ENCODE results near the gene GABBR2.

Gene GABBR2

DNA sequence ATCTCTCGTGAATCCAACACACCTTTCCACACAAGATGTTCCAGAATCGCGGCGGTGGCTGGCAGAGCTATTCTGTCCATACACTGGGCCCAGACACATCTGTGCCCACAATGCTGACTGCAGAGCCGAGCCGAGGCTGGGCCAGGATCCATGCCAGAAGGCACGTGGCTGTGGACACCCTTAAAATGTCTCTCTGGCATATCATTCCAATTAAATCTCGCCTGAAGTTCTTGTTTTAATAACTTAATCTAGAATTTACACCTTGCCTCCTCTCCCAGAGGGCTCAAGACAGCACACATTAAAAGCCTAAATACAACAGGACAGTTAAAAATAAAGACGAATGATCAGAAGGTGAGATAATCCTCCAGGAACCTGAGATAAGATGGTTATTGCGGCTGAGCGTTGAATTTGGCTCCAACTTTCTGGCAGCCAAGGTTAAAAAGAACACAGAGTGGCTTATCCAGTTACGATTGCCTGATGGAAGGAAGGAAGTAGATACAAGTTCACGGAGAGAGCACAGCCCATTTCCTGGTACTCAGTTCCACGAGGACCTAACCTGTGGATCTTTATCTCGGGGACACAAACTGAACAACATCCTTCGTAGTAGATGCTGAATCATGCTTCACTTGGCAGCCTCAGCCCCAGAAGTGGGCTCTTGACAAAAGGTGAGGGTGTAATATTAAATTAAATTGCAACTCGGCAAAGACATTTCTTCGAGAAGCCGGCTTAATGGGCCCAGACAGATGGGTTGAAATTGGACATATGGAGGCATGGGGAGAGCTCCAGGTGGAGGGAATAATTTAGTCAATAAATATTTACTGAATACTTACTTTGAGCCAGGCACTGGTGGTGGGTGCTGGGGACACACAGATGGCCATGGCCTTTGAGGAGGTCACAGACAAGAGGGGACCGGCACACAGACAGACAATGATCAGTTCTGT lies 367.3 kb downstream of the GABBR2 start:
- DNase-seq (ENCODE audit: low spot score), result no peak

DNA sequence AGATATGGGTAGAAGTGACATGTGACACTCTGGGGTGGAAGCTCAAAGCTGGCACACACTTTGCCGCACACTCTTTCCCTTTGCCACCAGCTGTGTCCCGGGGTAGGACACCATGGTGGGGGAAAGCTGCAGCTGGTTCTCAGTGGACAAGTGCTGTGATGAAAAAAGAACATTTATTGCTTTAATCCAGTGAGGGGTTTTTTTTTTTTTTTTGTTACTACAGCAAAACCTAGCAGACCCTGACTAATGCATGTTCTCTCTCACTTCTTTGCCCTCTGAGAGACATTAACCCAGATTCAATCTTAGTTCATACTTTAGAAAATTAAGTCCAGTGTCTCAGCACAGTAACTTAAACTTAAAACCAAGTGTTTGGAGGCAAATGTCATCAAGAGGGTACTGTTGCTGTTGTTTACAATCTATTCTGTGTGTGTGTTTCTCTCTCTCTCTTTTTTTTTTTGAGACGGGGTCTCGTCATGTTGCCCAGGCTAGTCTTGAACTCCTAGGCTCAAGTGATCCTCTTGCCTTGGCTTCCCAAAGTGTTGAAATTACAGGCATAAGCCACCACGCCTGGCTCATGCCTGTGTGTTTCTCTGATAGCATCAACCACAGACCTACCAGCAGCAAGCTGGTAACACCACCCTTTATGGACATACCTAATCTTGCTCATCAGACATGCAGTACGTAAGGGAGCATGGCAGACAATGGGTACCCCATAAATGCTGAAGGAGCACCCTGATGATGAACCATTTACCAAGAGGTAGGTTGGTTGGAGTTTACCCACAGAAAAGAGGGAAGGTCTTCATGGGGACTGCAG lies 368.5 kb downstream of the GABBR2 start:
- no peak for DNase-seq (ENCODE audit: low spot score)

DNA sequence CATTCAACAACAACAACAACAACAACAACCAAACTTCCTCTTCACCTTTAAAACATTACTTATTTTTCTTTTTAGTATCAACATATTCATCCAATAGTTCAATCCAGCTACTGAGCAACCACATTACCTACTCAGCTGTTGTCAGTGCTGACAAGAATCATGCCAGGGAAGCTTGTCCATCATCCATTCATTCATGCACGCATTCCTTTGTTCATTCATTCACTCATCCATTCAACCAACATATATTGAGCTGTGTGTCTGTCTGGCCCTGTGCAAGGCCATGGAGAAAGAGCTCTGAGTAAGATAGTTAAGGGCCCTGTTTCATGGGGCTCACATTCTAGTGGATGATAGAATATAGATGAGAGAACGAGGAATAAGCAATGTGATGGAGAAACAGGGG lies 373.1 kb downstream of the GABBR2 start:
- no peak for DNase-seq (ENCODE audit: low spot score)

DNA sequence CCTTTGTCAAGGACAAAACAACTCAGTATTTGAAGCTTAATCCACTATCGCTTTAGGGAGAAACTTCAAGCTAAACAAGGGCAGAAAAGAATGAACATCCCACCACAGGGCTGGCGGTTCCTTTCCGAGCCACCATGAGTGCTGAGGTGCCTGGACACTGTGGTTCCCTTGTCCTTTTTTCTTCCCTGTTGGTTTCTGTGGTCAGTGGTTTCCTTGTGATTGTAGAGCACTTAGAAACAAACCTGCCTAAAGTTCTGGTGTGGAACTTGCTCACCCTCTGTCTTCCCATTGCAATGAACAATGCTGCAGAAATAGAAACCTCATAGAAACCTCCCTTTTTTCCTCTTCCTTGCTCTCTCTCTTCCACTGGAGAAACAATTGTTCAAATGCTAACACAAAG lies 373.9 kb downstream of the GABBR2 start:
- DNase-seq (ENCODE audit: low spot score), result no peak

DNA sequence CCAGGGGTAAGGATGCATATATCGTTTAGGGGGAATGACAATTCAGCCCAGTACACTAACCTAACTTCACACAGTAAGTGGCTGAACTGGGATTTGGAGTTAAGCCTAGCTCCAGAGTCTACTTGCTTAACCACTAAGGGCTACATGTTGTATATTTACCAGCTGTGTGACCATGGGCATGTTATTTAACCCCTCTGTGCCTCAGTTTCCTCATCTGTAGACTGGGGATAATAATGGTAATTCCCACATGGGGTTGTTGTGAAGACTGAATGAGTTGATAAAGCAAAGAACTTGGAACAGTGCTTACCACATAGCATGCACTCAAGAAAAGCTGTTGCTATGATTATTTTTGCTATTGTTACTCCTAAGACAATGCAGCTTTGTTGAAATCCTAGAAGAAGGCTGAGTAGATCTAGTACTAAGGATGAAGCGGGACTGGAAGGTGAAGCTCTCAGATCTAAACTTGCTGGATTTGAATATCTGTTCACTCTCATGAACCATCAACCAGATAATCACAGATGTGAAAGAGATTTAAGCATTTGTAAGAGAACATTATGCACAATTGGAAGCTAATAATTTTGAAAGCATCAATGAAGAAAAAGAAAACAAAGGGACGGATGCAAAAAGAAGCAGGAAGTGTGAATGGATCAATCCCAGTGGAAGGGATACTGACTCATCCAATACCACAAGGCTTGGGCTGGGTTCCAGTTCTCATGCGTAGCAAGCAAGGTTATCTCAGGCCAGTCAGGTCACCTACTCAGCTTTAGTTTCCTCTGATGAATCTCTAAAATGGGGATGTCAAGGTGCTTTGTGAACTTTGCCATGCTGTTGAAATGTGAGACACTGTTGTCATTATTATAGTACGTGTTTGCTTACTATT lies 374.8 kb downstream of the GABBR2 start:
- DNase-seq (ENCODE audit: low spot score), result no peak

DNA sequence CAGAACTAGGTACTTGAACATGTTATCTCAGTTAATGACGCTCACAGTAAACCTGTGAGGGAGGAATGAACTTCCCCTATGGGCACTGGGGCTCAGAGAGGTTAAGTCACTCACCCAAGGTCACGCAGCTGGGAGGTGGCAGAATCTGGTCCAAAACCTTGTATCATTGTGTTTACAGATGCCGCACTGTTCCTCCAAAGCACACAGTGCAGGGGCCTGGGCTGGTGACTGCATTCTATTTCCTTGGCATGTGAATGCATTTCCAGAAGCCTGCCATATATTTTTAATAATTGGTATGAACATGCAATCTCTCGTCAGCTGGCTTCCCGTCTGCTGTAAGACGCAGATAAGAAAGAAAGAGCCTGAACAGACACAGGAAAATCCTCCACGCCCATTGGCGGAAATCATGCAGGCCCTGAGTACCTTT lies 376.3 kb downstream of the GABBR2 start:
- DNase-seq (ENCODE audit: low spot score), result no peak

DNA sequence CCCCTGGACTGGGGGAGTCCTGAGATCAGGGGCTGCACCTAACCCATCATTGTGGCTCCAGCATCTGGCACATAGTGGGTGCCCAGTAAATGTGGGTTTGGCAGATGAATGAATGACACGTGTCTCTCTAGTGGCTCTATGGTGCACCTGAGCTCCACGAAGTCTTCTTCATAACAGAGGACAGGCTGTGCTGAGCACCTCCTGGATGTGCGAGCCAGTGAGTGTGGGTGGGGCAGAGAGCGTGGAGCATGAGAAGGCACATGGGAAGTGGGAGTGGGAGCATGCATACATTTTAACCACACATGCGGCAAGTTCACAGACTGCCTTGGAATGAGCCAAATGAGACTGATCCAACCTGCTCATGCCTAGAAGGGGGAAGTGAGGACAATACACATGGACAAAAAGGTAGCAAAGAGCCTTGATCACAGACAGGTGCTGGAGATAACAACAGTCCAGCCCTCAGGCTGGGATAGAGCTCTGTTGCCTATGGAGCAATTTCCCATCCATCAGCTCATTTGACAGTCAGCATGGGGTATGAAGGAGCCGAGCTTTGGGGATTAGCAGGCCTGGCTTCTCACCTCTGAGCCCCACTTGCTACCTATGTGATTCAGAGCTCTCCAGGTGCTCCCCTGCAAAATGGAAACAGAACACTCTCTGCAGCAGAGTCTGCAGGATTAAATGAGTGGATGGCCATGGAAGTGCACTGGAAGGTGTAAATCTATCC lies 377.0 kb downstream of the GABBR2 start:
- no peak for DNase-seq (ENCODE audit: low spot score)

DNA sequence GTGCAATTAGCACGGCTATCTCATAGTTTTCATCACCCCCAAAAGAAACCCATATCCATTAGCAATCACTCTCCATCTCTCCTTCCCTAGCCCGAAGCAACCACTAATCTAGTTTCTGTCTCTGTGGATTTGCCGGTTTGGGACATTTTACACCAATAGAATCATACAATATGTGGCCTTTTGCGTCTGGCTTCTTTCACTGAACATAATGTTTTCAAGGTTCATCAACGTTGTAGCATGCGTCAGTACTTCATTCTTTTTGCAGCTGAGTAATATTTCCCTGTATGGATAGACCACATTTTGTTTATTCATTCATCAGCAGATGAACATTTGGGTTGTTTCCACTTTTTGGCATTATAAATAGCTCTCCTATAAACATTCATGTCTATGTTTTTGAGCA lies 377.9 kb downstream of the GABBR2 start:
- no peak for DNase-seq (ENCODE audit: low spot score)

DNA sequence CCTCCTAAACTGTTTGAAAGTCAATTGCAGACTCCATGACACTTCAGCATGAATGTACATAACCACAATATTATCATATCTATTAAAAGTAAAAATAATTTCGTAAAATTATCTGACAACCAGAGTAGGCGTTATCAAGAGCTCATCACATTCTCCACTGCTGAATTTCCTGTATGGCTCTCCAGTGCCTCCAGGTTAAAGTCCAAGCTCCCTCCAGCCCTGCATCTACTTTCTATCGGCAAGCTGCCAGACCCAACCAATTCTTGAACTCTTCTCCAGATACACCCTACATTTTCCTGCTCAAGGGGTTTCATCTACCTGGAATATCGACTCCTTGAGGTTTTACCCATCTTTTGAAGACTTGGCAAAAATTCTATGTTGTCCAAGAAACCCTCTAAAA lies 378.8 kb downstream of the GABBR2 start:
- DNase-seq (ENCODE audit: low spot score), result no peak

DNA sequence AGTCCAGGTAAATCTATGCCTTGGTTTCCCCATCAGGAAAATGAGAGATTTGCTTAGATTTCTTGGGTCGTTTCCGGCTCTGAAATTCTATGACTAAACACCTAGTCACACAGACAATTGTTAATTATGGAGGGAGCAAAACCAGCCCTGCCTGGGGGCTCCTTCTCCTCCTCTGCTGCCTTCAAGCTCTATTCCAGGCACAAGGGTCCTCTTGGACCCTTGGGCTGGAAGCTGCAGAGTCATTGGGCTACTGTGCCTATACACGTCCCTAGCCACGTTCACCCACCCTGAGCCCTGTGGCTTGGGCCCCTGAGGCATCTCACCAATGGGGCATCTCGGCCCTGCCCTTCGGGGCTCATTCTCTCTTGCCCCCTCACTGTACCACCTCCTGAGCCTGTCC lies 379.5 kb downstream of the GABBR2 start:
- no peak for DNase-seq (ENCODE audit: low spot score)

DNA sequence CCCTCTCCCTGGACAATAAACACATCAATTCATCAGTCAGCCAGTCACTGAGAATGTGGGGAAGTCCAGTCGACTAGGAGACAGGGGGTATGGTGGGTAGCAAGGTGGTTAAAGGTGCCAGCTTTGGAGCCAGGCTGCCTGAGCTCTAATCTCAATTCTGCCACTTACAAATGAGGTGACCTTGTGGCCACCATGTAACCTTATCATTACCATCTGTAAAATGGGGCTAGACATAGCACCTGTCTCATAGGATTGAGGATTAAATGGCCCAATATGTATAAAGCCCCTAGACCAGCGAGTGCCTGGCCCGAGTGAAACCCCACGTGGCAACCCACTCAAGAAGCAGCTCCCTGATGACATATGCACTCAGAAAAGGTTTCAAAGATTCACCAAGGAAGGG lies 380.0 kb downstream of the GABBR2 start:
- no peak for DNase-seq (ENCODE audit: low spot score)

DNA sequence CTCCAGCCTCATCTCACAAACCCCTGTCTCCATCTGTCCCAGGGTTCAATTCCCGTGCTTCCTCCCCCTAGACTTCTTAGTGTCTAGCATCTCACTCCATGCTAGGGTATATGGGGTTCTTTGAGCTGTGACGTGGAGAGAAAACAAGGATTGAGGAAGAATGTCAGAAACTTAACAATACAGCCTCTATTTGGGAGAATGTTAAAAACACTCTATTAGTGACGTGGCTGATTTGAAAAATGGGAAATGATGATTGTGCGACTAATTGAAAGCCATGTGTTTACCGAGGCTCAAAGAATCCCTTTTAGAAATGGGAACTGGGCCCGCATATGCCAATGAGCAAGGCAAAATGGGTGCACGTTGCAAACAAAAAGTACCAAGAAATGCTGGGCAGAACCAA lies 380.6 kb downstream of the GABBR2 start:
- DNase-seq (ENCODE audit: low spot score), result no peak

DNA sequence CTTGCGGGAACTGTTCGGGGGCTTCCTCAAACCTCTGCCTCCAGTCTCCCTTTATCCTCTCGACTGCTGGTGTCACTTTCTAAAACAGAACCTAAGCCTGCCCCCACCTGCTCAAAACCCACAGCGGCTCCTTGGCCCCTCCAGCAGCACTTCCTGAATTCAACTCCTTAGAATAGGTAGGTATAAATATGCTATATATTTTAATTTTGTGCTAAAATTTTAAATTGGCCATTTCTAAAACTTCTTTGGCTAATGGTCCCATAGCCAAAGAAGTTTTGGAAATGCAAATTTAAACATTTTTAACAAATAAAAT lies 381.5 kb downstream of the GABBR2 start:
- no peak for DNase-seq (ENCODE audit: low spot score)

DNA sequence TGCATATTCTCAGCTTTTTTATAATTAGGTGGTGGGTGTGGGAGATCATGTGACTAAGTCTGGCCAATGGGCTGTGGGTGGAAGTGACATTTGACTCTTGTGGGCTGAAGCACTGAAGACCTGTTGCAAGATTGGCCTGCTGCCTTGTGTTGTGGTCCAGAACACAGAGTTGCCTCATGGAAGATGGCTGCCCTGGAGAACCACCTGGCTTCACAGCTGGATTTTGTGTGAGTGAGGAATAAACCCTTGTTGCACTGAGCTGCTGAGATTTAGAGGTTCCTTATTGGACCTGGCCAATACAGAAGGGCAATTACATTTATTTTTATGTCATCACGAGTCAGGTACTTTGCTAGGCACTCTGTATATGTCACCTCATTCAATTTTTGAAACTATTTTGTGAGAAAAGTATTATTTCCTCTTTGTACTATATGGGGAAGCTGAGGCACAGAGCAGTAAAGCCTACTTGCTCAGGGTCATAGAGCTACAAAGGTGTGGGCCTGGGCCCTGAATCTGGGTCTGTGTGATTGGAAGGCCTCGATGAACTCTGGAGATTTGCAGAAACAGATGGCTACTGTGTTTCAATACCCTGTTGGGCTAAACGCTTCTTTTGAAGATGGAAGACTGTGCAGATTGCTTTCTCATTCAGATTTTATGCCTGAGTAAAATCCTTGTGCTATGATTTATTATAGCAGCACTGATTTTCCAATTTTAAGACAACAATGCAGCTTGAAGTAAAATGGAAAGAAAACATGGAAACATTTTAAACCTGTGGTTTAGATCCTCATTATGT lies 382.1 kb downstream of the GABBR2 start:
- no peak for DNase-seq (ENCODE audit: low spot score)

DNA sequence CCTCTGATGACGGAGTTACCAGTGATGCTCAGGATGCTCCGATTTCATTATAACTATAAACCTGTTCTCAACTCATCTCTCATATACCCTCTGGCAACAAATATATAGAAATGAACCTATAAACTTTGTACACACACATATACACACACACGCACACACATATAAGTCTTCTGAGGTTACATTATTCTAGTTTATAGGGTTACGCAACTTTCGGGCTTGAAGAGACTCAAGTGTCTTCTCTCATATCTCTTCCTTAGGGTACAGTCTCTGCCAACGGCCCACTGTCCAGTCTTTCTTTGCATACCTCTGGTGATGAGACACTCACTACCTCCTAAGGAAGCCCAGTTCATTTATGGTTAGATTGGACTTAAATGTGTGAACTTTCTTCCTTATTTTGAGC lies 383.9 kb downstream of the GABBR2 start:
- no peak for DNase-seq (ENCODE audit: low spot score)

DNA sequence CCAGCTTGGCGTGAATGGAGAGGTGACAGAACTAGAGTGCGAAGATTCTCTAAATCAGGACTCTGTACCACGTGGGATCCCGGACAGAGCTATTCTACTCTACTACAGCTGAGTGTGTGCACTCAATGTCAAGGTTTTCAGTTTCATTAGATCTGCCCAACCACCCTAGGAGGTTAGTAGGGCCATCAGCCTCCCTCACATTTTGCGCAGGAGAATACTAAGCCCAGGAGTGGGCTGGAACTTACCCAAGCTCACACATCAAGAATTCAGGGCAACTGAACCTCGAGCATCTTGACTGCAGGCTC lies 385.0 kb downstream of the GABBR2 start:
- no peak for DNase-seq (ENCODE audit: low spot score)

DNA sequence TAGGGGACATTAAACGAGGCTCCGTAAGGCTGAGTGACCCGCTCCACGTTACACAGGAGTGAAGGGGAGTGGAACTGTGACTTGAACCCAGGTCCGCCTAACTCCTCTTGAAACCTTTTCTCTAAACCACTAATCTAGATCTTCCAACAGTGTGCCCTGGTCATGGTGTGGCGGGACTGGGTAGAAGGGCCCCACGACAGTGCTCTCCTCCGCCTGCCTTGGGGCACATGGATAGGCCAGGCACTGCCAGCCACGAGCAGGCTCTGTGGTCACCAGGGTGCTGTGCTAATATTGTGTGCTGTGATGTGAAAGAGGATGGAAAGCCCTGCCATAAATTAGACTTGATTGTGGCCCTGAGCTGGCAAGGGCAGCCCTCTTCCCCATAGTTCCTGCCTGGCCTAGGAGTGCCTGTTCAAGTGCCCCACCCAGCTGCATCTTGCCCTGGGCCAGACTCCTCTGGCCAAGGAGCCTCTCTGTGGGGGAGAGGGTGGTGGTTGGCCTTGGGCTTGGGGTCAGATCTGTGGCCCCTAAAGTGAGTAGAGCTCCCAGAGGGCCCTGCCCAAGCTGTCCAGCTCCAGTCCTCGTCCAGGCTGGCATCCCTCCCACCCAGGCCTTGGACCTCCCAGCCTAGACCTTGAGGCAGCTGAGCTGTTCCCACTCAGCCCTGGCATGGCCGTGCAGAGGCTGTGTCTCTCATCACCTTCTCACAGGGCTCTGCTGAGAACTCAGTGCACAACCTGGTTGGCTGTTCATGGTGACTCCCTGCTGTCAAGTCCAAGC lies 385.5 kb downstream of the GABBR2 start:
- no peak for DNase-seq (ENCODE audit: low spot score)

DNA sequence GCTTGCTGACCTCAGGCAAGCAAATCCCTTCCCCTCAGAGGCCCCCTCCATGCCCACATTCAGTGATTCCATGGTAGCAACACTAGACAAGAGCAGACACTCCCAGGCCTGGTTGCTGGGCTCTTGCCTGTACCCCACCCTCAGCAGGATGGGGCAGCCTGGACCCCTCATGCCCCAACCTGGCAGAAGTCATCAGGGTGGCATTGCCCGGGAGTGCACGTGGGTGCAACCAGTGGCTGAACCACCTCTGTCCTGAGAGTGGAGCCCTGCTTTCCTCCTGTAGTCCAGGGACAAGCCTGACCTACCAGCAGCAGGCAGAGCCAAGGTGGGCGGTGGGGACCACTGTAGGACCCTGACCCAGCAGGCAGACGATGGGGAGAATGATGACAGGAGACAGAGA lies 387.5 kb downstream of the GABBR2 start:
- no peak for DNase-seq (ENCODE audit: low spot score)

DNA sequence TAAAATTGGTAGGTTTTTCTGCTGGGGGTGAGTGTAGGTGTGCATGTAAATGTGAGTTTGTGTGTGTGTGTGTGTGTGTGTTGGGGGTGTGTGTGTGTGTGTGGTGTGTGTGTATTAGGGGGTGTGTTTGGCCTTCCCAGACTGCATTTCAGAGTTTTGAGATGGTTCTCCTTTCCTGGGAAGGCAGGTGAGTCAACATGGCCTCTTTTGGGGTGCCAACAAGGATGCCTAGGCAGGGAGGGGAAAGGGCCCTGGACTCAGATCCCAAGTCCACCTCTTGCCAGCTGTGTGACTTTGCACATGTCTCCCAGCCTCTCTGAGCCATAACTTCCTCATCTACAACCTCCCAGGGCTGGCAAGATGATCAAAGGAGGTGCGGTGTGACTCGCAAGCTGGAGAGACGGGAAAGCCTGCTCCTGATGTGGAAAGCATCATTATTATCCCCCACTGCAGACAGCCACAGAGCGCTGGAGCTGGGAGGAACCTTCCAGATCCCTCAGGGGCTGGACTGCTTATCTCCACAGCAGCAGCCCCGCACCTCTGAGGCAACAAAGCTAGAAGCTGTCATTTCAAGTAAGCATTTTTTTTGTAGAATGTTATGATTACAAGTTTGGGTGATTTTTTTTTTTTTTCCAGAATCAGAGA lies 389.8 kb downstream of the GABBR2 start:
- DNase-seq (ENCODE audit: low spot score), result no peak

Data from CD4-positive, alpha-beta T cell treated with Interleukin-15 for 4 hours (primary cell).